GM04504 (cell line): ENCODE data around the gene GOLT1B.

Experiments used
- DNase-seq: peaks from one replicate; pipeline ENCODE4 v3.0.0-alpha.2; 2012; ENCODE audit warnings: low read depth

GOLT1B gene

DNA sequence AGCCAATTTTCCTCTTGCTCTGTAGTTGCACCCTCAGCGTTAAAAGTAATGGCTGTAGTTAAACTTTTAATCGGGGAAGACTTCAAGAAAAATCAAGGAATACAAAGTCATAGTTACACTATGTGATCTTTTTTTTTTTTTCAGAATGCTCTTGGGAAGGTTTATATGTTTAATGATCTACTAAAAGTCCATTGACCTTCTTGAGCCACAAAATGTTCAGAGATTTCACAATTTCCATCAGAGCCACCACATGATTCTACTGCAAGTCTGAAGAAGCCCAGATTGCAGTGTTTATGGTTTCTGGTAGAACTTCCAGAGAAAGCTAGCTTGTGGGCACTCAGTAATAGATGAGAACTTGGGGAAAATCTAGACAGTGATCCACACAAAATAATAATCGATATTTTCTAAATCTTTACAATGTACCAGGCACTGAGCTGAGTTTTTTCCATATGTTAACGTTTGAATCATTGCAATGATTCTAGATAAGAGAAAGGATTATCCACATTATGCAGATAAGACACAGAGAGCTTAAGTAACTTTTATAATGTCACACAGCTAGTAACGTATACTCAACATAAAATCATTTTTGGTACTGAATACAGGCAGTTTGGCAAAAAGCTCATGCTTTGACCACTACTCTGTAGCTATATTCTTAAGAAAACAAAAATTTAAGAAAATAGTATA, 64.8 kb downstream of the GOLT1B start:
- DNase-seq: no peak

DNA sequence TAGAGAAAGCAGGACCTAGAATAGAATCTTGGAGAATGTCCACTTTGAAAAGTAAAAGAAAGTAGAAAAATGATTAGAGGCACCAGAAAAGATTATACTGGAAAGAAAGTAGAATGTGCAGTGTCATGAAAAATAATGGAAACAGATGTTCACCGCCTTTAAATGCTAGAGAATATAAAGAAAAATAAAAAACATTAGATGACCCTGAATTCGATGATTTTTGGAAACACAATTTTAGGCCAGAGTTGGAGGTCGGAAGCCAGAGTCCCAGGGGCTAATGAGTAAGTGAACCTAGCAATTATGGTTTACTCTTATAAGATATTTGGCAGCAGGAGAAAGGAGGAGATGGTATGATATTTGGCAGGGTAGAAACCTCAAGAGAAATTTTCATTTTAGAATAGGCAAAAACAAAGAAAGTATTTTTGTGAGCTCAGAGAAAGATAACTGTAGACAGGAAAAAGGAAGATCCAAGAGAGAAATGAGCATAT, 65.4 kb downstream of the GOLT1B start:
- no peak for DNase-seq
